NCI-H345 treated with DMSO at 0.1 percent for 48 hours (cell line): ENCODE measurements around the gene CUL1.

Experiments used
- DNase-seq: peaks from one replicate; lab custom pipeline; 2025; ENCODE audit not compliant: unreplicated experiment; lab: John Stamatoyannopoulos, UW

Gene CUL1

GRCh38 chr7:148698397-148699023 lies at the start of gene CUL1:
CUL1 (plus strand) TSS chr7:148698903; CDS start chr7:148730123, 31,220 bp downstream.
- DNase-seq = peak; percentile 18

GRCh38 chr7:148650232-148650858 lies 48.4 kb upstream of the CUL1 start:
- DNase-seq = no peak

- DNase-seq = no peak
These were observed 45.9 kb upstream of the CUL1 start for GRCh38 chr7:148652773-148653172.

- DNase-seq = no peak
These were observed 40.8 kb upstream of the CUL1 start for GRCh38 chr7:148657929-148658328.

GRCh38 chr7:148661471-148661870 lies 37.2 kb upstream of the CUL1 start:
- no peak for DNase-seq

- DNase-seq = no peak
These were observed 36.1 kb upstream of the CUL1 start for GRCh38 chr7:148662646-148663045.

- DNase-seq = no peak
These were observed 34.4 kb upstream of the CUL1 start for GRCh38 chr7:148664324-148664723.

- no peak for DNase-seq
These were observed 33.5 kb upstream of the CUL1 start for GRCh38 chr7:148665221-148665620.

- no peak for DNase-seq
These were observed 28.8 kb upstream of the CUL1 start for GRCh38 chr7:148669927-148670326.

- DNase-seq = no peak
These were observed 28.3 kb upstream of the CUL1 start for GRCh38 chr7:148670374-148670773.

GRCh38 chr7:148670807-148671206 lies 27.9 kb upstream of the CUL1 start:
- no peak for DNase-seq

- DNase-seq = no peak
These were observed 26.7 kb upstream of the CUL1 start for GRCh38 chr7:148672041-148672440.

GRCh38 chr7:148674689-148675088 lies 24.0 kb upstream of the CUL1 start:
- DNase-seq = no peak

GRCh38 chr7:148676291-148676690 lies 22.4 kb upstream of the CUL1 start:
- no peak for DNase-seq

- no peak for DNase-seq
These were observed 16.9 kb upstream of the CUL1 start for GRCh38 chr7:148681821-148682220.

GRCh38 chr7:148684289-148684830 lies 14.3 kb upstream of the CUL1 start:
- no peak for DNase-seq

- no peak for DNase-seq
These were observed 12.3 kb upstream of the CUL1 start for GRCh38 chr7:148686312-148686937.

GRCh38 chr7:148687555-148687954 lies 11.1 kb upstream of the CUL1 start:
- no peak for DNase-seq

GRCh38 chr7:148688526-148688925 lies 10.2 kb upstream of the CUL1 start:
- no peak for DNase-seq

- DNase-seq = no peak
These were observed 5.1 kb upstream of the CUL1 start for GRCh38 chr7:148693651-148694050.

GRCh38 chr7:148694631-148695030 lies 4.1 kb upstream of the CUL1 start:
- DNase-seq = no peak

GRCh38 chr7:148695953-148696352 lies 2.8 kb upstream of the CUL1 start:
- no peak for DNase-seq
